ENCODE measurements around the gene HMGXB4.

- TF ChIP-seq EZH2 (IDR thresholded peaks at IDR 0.05; ENCODE audit: borderline replicate concordance, low read depth, low read length, severe bottlenecking) = no peak
- TF ChIP-seq CTCF (IDR thresholded peaks at IDR 0.05; ENCODE audit: borderline replicate concordance, extremely low read depth, low read length, poor library complexity, severe bottlenecking) = no peak
Measured at GRCh38 chr22:35264986-35265385, 7.7 kb downstream of the HMGXB4 start.

Data from DND-41 (cell line).